ENCODE data around the gene TRIO.
"Not testable (repeated sequence)": the region's sequence is repeated elsewhere in the genome, so short reads cannot be mapped to it uniquely, and the experiment has no call there.

The TRIO gene

GRCh38 chr5:14510156-14510734 lies 367.1 kb downstream of the TRIO start:
- DNase-seq (ENCODE audit: low spot score): no peak

- DNase-seq (ENCODE audit: low spot score): no peak
These were observed 367.7 kb downstream of the TRIO start for GRCh38 chr5:14510880-14511279.

- no peak for DNase-seq (ENCODE audit: low spot score)
These were observed 369.4 kb downstream of the TRIO start for GRCh38 chr5:14512574-14512973.

- DNase-seq (ENCODE audit: low spot score): no peak
These were observed 370.1 kb downstream of the TRIO start for GRCh38 chr5:14513266-14513665.

GRCh38 chr5:14516901-14517300 lies 373.8 kb downstream of the TRIO start:
- DNase-seq (ENCODE audit: low spot score): no peak

DNA sequence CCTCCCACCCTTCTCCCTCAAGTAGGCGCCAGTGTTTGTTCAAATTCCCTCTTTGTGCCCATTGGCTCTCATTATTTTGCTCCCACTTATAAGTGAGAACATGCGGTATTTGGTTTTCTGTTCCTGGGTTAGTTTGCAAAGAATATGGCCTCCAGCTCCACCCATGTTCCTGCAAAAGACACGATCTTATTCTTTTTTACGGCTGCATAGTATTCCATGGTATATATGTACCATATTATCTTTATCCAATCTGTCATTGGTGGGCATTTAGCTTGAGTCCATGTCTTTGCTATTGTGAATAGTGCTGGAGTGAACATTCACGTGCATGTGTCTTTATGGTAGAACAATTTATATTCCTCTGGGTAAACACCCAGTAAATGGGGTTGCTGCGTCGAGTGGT lies 375.5 kb downstream of the TRIO start:
- DNase-seq (ENCODE audit: low spot score): no peak

DNA sequence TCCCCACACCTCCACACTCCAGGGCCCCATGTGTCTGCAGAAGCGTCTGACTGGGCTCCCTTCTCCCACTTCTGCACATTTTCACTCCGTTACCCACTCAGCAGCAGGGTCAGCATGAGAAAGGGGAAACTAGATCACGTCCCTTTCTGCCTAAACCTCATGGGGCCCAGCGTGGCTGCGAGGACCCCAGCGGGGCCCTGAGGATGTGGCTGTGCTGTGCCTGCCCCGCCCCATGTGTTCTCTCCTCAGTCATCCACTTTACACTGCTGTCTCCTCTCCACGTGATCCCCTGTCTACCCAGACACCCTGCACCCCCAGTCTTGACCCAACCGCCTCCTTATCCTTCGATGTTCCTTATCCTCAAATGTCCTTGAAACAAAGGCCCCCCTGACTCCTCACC lies 378.6 kb downstream of the TRIO start:
- no peak for DNase-seq (ENCODE audit: low spot score)

DNA sequence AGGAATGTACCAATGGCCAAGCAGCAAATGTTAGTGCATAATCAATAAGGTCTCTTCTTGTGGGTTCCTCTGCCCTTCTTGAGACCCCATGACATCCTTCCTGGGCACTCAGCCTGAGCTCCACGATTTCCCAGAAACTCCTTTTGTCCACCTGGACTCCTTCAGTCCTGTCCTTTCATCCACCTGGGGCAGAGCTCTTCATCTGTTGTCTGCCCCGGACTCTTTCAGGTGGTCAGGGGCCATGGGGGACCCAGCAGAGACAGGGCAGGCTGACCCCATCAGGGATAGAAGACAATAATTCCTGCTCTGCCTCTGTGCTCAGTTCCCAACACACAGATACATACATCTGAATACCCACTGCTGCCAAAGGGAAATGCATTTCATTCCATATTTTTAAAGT lies 379.6 kb downstream of the TRIO start:
- no peak for DNase-seq (ENCODE audit: low spot score)

DNA sequence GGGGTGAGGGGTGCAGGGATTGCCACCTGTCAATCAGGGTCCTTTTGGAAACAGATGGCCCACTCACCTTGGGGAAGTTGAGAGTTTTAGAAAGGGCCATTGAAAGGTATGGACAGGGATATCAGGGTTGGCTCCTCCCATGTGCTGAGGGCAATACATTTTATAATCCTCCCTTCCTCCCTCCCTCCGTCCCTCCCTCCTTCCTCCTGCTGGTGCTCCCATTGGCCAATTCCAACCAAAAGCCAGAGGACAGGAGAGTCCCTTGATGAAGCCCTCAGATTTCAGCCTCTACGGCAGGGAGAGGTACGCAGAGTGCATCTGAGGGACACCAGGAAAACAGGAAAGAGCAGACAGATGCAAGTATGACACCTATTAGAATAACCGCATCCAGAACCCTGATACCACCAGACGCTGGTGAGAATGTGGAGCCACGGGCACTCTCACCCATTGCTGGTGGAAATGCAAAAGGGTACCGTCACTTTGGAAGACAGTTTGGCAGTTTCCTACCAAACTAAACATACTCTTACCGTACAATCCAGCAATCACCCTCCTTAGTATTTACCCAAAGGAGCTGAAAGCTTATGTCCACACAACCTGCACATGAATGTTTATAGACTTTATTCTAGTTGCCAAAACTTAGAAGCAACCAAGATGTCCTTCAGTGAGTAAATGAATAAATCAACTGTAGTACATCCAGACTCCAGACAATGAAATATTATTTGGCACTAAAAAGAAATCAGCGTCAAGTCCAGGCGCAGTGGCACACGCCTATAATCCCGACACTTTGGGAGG lies 380.3 kb downstream of the TRIO start:
- no peak for DNase-seq (ENCODE audit: low spot score)

DNA sequence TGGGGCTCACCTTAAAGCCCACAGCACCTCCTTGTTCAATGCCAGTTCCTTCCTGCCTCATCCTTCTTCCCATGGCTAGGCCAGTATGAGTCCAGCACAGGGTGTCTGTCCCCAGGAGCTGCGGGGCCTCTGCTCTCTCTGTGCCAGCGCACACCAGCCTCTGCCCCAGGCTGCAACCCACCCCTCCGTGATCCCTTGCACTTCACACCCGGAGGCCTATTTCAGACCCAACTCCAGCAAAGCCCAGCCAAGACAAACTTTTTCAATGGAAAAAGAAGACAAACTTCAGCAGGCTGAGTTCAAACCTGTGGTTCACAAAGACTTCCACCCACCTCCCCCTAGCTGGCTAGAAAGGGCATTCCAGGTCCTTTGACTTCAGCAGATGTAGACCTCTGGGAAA lies 382.3 kb downstream of the TRIO start:
- DNase-seq (ENCODE audit: low spot score): no peak

DNA sequence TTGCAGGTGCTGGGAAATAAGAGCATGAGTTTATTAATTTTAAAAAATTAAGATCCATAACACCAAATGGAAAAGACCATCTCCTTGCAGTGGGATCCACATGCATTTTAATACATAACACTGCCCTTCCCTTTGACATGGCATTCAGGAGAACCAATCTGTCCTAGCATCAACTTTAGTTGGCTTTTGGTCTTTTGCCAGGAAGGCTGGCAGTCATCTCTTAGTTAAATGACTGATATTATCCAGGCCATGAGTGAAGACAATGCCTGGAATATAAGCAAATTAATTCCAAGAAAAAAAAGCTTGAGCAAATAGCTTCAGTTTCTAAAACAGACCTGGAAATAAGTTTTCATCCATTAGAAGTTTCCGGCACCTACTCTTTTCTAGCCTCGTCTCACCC lies 383.4 kb downstream of the TRIO start:
- DNase-seq (ENCODE audit: low spot score): no peak

DNA sequence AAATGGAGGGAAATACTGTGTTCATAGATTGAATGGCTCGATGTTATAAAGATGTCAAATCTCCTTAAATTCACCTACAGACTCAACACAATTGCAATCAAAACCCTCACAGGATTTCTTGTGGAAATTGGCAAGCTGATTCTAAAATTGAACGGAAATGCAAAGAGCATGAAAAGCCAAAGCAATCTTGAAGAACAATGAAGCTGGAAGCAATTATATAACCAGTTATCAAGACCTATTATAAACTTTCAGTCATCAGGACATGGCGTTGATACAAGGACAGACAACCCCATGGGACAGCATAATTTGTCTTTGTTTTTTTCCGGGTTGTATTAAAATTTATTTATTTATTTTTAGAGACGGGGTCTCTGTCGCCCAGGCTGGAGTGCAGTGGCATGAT lies 385.0 kb downstream of the TRIO start:
- no peak for DNase-seq (ENCODE audit: low spot score)

DNA sequence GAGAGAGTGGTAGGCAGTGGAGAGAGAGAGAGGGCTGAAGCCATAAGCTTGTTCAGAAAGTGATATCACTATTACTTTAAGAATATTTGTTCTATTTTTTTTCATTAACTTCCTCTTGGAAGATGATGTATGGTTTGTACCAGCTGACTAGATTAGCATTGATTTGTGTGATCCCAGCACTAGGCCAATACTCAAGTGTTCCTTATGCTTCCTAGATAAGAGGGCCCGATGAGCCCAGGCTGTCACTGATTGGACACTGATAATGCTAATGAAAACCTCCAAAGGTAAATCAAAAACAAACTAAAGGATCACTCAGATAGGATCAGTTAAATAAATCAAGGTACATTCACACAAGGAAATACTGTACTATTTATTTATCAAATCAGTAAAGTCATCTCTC lies 385.8 kb downstream of the TRIO start:
- no peak for DNase-seq (ENCODE audit: low spot score)

- DNase-seq (ENCODE audit: low spot score): no peak
These were observed 388.5 kb downstream of the TRIO start for GRCh38 chr5:14531668-14532067.

DNA sequence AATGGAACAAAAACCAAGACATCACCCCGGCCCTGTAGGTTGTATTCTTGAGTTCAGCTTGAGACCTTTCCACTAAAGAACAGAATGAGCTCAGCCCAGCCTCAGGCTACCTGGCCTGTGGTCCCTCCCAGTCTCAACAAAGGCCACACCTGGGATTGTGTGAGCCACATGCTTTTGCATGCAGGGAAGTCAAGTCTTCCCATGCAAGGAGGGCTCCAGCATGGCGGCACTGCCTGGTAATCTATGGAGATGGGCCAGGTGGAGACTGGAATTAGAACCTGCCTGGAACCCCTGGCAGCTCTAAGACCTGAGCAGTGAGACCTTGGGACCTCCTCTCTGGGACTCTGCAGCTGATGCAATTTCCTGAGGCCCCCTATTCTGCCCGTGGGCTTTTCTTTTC lies 389.0 kb downstream of the TRIO start:
- no peak for DNase-seq (ENCODE audit: low spot score)

DNA sequence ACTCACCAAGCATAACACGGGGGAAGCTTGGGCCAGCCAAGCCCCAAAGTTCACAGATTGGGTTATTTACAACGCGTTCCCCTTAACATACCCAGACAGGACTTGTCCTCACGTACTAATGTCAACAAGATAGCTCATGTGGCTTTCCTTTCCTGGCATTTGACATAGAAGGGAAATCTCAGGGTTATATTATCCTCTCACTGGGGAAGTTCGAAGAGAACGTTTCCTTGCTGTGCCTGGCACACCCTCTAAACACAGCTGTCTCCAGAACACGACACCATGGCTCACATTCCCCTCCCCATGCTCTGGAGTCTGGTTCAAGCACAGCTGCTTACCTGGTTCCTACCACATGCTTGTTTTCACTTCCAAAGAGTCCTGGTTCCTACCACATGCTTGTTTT lies 391.6 kb downstream of the TRIO start:
- DNase-seq (ENCODE audit: low spot score): no peak

DNA sequence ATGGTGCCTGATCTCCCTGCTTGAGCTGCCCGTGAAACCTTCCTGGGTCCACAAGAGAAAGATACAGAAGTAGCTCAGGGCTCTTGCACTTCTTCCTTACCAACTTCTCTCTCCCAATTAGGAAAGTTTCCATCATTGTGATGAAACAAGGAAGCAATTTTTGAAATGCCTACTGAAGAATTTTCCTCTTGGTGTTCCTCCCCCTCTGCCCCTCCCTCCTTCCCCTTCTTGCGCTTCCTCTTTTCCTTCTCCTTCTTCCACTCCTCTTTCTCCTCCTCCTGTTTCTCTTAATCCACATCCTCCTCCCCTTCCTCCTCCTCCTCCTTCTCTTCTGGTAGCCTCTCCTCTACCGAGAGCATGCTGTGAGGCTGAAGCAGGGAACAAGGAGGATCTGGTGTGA lies 402.2 kb downstream of the TRIO start:
- DNase-seq (ENCODE audit: low spot score): no peak

DNA sequence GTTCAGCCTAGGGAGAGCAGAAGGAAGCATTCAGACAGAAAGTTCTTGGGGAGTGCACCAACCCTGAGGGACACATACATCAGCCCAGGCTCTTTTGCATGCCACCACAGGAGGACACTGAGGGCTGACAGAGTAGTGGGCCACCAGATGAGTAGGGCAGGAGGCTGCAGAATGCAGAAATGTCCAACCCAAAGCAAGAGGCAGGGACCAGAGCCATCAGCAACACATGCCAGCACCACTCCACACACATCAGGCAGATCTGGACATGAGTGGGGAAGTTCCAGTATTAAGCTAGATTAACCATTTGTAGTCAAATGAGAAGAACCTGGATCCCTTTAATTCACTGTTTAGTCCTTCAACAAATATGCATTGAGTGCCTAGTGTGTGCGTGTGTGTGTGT lies 402.7 kb downstream of the TRIO start:
- DNase-seq (ENCODE audit: low spot score): no peak

GRCh38 chr5:14547666-14548065 lies 404.5 kb downstream of the TRIO start:
- no peak for DNase-seq (ENCODE audit: low spot score)

DNA sequence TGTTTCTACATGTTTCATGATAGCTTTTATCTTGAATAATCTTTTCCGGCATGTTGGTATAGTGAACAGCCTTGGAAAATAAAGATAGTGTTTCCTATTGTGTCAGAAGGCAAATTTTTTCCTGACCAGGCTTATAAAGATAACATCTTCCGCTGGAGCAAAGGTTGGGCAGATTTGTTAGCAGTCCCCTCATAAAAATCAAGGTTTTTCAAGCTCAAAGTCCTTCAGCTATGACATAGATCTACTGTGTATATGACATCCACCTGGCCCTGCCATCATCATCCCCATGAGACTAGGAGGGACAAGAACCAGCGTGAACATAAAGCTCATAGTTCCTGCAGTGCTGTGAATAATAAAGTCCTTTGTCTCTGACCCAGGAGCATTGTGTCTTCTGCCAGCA lies 408.1 kb downstream of the TRIO start:
- DNase-seq (ENCODE audit: low spot score): no peak

- DNase-seq (ENCODE audit: low spot score): no peak
These were observed 408.9 kb downstream of the TRIO start for GRCh38 chr5:14552017-14552416.

DNA sequence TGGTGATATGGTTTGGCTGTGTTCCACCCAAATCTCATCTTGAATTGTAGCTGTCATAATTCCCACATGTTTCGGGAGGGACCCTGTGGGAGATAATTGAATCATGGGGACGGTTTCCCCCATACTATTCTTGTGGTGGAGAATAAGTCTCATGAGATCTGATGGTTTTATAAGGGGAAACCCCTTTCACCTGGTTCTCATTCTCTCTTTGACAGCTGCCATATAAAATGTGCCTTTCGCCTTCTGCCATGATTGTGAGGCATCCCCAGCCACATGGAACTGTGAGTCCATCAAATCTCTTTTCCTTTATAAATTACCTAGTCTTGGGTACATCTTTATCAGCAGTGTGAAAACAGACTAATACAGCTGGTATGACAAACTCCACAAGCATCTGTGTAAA lies 411.1 kb downstream of the TRIO start:
- not testable (repeated sequence) for DNase-seq (ENCODE audit: low spot score)

GRCh38 chr5:14556015-14556414 lies 412.9 kb downstream of the TRIO start:
- DNase-seq (ENCODE audit: low spot score): no peak

GRCh38 chr5:14557203-14557770 lies 414.1 kb downstream of the TRIO start:
- no peak for DNase-seq (ENCODE audit: low spot score)

Data from kidney capillary endothelial cell (primary cell).